Measurements from ENCODE around the gene MFSD2A.
"Not testable (repeated sequence)": the region's sequence is repeated elsewhere in the genome, so short reads cannot be mapped to it uniquely, and the experiment has no call there.

Gene MFSD2A

GRCh38 chr1:39964552-39964951 is 9.6 kb downstream of the MFSD2A start:
- no peak for DNase-seq (ENCODE audit: low read depth in 2 of 3, low spot score in 2 of 3)

DNA sequence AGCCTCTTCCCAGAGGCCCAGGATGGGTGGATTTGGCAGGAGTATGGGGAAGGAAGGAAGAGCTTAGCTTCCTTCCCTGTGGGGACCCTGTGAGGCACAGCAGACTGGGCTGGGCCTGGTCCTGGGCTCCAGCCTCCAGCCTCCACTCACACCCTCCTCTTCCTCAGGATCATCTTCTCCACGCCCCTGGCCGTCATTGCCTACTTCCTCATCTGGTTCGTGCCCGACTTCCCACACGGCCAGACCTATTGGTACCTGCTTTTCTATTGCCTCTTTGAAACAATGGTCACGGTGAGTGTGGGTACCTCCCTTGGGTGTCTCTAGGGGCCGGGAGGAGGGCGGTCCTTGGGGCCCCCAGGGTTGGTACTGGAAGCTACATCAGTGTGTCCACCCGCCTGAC is 10.1 kb downstream of the MFSD2A start:
- DNase-seq (ENCODE audit: low read depth in 2 of 3, low spot score in 2 of 3) = no peak

DNA sequence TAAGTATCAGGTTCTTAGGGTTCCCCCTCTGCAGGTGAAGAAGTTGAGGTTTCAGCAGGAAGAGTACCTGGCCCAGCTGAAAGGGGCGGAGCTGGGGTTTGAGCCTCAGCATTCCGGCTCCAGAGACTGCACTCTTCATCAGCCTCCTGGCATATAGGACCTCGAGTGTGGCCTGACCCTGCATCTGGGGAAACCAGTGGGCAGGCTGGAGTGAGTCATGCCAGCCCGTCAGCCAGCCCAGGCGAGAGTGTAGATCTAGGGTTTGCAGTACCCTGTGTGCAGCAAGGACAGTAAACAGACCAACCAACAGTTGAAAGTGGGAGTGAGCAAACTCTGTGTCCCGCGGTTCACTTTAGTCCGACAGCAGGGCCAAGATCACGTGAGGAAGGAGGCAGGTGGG is 14.1 kb downstream of the MFSD2A start:
- DNase-seq (ENCODE audit: low read depth in 2 of 3, low spot score in 2 of 3) = no peak

- DNase-seq (ENCODE audit: low read depth in 2 of 3, low spot score in 2 of 3) = no peak
Measured at GRCh38 chr1:39969531-39970270, 14.8 kb downstream of the MFSD2A start.

DNA sequence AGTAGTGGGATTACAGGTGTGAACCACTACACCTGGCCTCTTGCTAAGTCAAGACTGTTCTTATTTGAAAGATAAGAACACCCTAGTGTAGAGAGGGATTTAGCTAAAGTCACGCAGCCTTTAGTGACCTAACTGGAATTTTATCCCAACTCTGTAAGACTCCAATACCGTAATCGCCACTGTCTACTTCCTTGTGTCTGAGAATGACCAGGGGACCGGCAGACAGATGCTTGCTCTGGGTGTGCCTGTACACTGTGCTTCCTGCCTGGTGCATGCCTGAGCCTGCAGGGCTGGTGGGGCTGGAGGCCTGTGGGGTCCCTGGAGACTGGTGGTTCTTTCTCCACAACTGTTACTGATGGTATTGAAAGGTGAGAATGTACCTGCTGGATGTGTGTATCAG is 15.3 kb downstream of the MFSD2A start:
- DNase-seq (ENCODE audit: low read depth in 2 of 3, low spot score in 2 of 3) = no peak

GRCh38 chr1:39971138-39971537 is 16.2 kb downstream of the MFSD2A start:
- no peak for DNase-seq (ENCODE audit: low read depth in 2 of 3, low spot score in 2 of 3)

DNA sequence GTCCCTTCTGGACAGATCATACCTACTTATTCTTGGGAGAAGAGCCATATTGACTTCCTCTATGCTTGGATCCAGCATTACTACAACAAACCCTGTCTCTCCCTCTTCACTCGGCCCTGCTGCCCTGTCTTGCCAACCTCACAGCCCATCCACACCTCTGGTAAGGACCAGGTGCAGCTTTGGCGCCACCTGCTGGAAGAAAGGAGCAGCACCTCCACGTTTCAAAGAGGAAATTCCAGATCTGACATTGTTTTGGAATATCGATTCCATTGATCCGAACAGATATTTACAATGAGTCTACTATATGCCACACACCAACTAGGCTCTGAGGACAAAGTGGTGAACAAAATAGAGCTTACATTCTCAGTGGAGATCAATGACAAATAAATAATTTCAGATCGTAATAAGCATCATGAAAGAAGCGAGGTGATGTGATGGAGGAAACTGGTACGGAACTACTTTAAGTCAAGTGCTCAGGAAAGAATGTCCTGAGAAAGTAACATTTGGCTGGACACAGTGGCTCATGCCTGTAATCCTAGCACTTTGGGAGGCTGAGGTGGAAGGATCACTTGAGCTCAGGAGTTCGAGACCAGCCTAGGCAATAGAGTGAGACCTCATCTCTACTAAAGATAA is 18.7 kb downstream of the MFSD2A start:
- peak; percentile 23 to 64 (median 45) for DNase-seq (ENCODE audit: low read depth in 2 of 3, low spot score in 2 of 3)

DNA sequence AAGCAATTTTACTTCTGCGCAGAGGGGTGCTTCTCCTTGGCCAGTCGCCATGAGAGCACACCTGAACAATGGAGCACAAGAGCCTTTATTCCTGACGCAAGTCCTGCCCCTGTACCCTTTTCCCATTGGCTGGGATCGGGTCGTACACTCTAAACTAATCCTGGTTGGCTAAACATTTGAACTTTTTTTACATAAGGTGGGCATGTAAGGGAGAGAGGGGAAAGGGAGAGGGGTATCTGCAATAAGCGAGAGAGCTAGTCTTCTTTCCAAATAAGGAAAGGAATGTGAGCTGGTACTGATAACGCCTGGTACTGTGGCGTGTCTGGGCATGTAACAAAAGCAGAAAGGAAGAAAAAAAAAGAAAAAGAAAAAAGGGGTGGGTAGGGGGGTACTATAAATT is 21.8 kb downstream of the MFSD2A start:
- no peak for DNase-seq (ENCODE audit: low read depth in 2 of 3, low spot score in 2 of 3)

DNA sequence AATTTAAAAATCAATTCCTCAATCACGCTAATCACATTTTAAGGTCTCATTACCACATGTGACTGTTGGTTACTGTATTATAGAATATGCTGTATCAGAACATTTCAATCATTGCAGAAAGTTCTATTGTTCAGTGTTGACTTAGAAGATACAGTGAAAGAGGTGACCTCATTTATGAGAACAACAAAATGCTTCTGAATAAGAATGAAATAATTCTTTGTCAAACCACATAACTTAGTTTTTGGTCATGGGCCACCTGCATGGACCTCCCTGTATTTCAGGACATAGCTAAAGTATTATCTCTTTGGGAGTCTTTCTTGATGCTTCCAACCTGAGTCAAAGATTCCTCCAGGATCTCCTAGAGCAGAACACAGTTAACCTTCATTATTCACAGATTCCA is 22.3 kb downstream of the MFSD2A start:
- DNase-seq (ENCODE audit: low read depth in 2 of 3, low spot score in 2 of 3) = no peak

- no peak for DNase-seq (ENCODE audit: low read depth in 2 of 3, low spot score in 2 of 3)
Measured at GRCh38 chr1:39979654-39980053, 24.7 kb downstream of the MFSD2A start.

- DNase-seq (ENCODE audit: low read depth in 2 of 3, low spot score in 2 of 3) = no peak
Measured at GRCh38 chr1:39980555-39981313, 25.8 kb downstream of the MFSD2A start.

- no peak for DNase-seq (ENCODE audit: low read depth in 2 of 3, low spot score in 2 of 3)
Measured at GRCh38 chr1:39981385-39981784, 26.4 kb downstream of the MFSD2A start.

- DNase-seq (ENCODE audit: low read depth in 2 of 3, low spot score in 2 of 3) = no peak
Measured at GRCh38 chr1:39981945-39982344, 27.0 kb downstream of the MFSD2A start.

DNA sequence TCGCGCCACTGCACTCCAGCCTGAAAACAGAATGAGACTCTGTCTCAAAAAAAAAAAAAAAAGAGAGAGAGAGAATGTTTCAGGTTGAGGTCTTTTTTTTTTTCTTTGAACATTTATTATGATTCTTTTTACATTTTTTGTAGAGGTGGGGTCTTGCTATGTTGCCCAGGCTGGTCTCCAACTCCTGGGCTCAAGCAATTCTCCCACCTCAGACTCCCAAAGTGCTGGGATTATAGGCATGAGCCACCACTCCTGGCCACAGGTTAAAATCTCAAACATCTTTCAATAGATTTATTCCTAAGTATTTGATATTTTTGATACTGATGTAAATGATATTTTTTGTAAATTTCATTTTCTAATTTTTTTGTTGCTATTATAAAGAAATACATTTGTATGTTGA is 29.5 kb downstream of the MFSD2A start:
- not testable (repeated sequence) for DNase-seq (ENCODE audit: low read depth in 2 of 3, low spot score in 2 of 3)

GRCh38 chr1:39984951-39985350 is 30.0 kb downstream of the MFSD2A start:
- DNase-seq (ENCODE audit: low read depth in 2 of 3, low spot score in 2 of 3) = no peak

GRCh38 chr1:39987869-39988268 is 32.9 kb downstream of the MFSD2A start:
- DNase-seq (ENCODE audit: low read depth in 2 of 3, low spot score in 2 of 3) = no peak

DNA sequence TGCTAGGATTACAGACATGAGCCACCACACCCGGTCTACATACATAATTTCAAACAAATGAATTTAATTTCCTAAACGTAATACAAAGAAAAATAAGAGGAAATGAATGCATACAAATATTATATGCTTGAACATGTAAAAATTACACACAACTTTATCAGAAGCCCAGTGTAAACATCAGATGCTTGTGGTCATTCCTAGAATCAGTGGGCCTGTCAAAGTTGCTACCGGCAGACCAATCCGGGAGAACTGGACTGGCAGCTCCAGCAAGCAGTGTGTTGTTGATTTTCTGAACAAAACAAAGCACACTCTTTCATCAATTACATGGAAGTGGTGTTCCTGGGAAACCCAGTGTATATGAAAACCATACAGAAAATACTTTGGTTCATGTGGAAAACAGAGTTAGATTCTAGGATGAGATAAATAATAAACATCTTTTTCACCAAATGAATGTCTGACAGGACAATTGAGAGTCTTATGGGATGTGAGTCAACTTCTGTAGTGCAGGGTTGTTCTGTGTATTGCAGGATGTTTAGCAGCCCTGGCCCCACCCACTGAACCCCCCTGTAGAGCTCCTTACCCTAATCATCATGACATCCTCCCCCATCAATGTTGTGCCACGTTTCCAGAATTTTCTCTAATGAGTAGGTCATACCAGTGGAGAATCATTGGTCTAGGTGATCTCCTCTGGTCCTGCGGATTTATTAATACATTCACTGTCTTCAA is 33.8 kb downstream of the MFSD2A start:
- no peak for DNase-seq (ENCODE audit: low read depth in 2 of 3, low spot score in 2 of 3)

DNA sequence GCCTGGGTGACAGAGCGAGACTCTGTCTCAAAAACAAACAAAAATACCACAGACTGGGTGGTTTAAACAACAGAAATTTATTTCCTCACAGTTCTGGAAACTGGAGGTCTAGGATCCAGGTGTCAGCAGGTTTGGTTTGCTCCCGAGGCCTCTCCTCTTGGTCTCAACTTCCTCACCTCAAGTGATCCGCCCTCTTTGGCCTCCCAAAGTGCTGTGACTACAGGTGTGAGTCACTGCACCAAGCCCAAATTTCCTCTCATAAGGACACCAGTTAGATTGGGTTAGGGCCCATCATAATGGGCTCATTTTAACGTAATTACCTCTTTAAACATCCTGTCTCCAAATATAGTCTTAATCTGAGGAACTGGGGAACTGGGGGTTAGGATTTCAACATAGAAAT is 35.5 kb downstream of the MFSD2A start:
- no peak for DNase-seq (ENCODE audit: low read depth in 2 of 3, low spot score in 2 of 3)

- no peak for DNase-seq (ENCODE audit: low read depth in 2 of 3, low spot score in 2 of 3)
Measured at GRCh38 chr1:39992234-39992633, 37.3 kb downstream of the MFSD2A start.

- no peak for DNase-seq (ENCODE audit: low read depth in 2 of 3, low spot score in 2 of 3)
Measured at GRCh38 chr1:39992888-39993287, 37.9 kb downstream of the MFSD2A start.

DNA sequence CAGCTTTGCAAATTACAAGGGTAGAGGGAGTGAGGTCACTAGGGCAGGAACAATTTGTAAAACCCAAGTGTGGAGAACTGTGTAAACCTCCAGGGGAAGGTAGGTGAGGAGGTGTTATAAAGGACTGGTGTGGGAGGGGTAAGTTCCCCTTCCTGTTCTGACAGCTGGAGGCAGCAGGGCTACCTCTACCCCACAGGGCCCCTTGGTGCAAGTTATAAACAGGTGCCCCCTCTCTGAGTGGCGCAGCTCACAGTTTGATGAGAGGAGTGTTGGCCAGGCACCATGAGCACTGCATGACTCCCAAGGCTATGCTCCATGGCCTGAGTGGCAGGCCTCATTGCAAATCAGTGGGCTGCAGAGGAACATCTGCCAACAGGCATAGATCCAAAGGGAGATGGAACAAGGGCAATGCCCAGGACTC is 41.0 kb downstream of the MFSD2A start:
- DNase-seq (ENCODE audit: low read depth in 2 of 3, low spot score in 2 of 3) = no peak
